Activated CD8-positive, alpha-beta memory T cell treated with anti-CD3 and anti-CD28 coated beads, Interleukin-2, amount 10 ng/mL, durations not matched to agents 7 days and 5 days (primary cell): ENCODE measurements around the gene SRPK2. TPM values are rescaled to one million over a fixed set of nuclear protein-coding genes. Genes with fewer than 3 reads are reported as not detected.
"Not testable (repeated sequence)": the region's sequence is repeated elsewhere in the genome, so short reads cannot be mapped to it uniquely, and the experiment has no call there.

Experiments used
- ATAC-seq: fragments of 150-1000 bp; cut with Tn5 transposase; one replicate; pipeline ENCODE4 v1.10.0; 2021; ENCODE audit warnings: moderate library complexity
- CTCF ChIA-PET: fragments of 350-600 bp; sonication (Branson Sonifier 250); formaldehyde crosslinking; loops from one replicate; lab custom pipeline; 2021; ENCODE audit warnings: antibody characterized with exemption; lab: Charles Lee
- DNase-seq: peaks from one replicate; pipeline ENCODE4 v3.0.0-alpha.2; 2020
- H3K27ac Mint-ChIP-seq: one replicate; pipeline ENCODE4 v1.8.0; 2021; ENCODE audit warnings: mild to moderate bottlenecking, mixed read lengths
- H3K27me3 Mint-ChIP-seq: one replicate; pipeline ENCODE4 v1.8.0; 2021; ENCODE audit warnings: mixed read lengths
- H3K36me3 Mint-ChIP-seq: one replicate; pipeline ENCODE4 v1.8.0; 2021; ENCODE audit warnings: mild to moderate bottlenecking, mixed read lengths
- H3K4me1 Mint-ChIP-seq: one replicate; pipeline ENCODE4 v1.8.0; 2021; ENCODE audit warnings: mixed read lengths
- H3K4me3 Mint-ChIP-seq: one replicate; pipeline ENCODE4 v1.8.0; 2021; ENCODE audit warnings: mild to moderate bottlenecking, moderate library complexity, mixed read lengths
- H3K9me3 Mint-ChIP-seq: one replicate; pipeline ENCODE4 v1.8.0; 2022; ENCODE audit warnings: low read depth, mixed read lengths
- total RNA-seq, 2 experiments: library from RNA; stranded (reverse); gene quantifications; one replicate each; pipeline ENCODE4 v1.2.3, GENCODE V29; 2021

The SRPK2 gene
- total RNA-seq, 2 experiments from 2014 or later: 40.4 to 41.2 TPM

DNA sequence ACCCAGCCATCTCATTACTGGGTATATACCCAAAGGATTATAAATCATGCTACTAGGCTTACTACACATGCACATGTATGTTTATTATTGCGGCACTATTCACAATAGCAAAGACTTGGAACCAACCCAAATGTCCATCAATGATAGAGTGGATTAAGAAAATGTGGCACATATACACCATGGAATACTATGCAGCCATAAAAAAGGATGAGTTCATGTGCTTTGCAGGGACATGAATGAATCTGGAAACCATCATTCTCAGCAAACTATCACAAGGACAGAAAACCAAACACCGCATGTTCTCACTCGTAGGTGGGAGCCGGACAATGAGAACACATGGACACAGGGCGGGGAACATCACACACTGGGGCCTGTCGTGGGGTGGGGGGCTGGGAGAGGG is 25.1 kb downstream of the SRPK2 start:
- ATAC-seq, H3K9me3 Mint-ChIP-seq, H3K27ac Mint-ChIP-seq, H3K4me3 Mint-ChIP-seq, H3K4me1 Mint-ChIP-seq, H3K27me3 Mint-ChIP-seq, CTCF ChIA-PET, DNase-seq: not testable (repeated sequence)
- H3K36me3 Mint-ChIP-seq: peaks cover 37% of the 10 kb centered on the region

DNA sequence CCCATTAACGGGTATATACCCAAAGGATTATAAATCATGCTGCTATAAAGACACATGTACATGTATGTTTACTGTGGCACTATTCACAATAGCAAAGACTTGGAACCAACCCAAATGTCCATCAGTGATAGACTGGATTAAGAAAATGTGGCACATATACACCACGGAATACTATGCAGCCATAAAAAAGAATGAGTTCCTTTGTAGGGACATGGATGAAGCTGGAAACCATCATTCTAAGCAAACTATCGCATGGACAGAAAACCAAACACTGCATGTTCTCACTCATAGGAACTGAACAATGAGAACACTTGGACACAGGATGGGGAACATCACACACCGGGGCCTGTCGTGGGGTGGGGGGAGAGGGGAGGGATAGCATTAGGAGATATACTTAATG is 26.0 kb downstream of the SRPK2 start:
- H3K4me1 Mint-ChIP-seq, H3K27me3 Mint-ChIP-seq, CTCF ChIA-PET, H3K9me3 Mint-ChIP-seq, H3K27ac Mint-ChIP-seq, DNase-seq, ATAC-seq, H3K4me3 Mint-ChIP-seq: not testable (repeated sequence)
- peaks cover 37% of the 10 kb centered on the region for H3K36me3 Mint-ChIP-seq

DNA sequence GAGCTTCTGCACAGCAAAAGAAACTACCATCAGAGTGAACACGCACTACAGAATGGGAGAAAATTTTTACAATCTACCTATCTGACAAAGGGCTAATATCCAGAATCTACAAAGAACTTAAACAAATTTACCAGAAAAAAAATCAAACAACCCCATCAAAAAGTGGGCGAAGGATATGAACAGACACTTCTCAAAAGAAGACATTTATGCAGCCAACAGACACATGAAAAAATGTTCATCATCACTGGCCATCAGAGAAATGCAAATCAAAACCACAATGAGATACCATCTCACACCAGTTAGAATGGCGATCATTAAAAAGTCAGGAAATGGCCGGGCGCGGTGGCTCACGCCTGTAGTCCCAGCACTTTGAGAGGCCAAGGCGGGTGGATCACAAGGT is 26.7 kb downstream of the SRPK2 start:
- H3K27ac Mint-ChIP-seq, H3K4me3 Mint-ChIP-seq, H3K9me3 Mint-ChIP-seq, CTCF ChIA-PET, DNase-seq, H3K4me1 Mint-ChIP-seq, H3K27me3 Mint-ChIP-seq, ATAC-seq: not testable (repeated sequence)
- H3K36me3 Mint-ChIP-seq: peaks cover 37% of the 10 kb centered on the region

DNA sequence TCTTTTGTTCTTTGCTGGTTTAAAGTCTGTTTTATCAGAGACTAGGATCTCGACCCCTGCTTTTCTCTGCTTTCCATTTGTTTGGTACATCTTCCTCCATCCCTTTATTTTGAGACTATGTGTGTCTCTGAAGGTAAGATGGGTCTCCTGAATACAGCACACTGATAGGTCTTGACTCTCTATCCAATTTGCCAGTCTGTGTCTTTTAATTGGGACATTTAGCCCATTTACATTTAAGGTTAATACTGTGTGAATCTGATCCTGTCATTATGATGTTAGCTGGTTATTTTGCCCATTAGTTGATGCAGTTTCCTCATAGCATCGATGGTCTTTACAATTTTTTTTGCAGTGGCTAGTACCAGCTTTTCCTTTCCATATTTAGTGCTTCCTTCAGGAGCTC is 28.6 kb downstream of the SRPK2 start:
- H3K36me3 Mint-ChIP-seq: peaks cover 33% of the 10 kb centered on the region
- H3K27ac Mint-ChIP-seq: not testable (repeated sequence)

DNA sequence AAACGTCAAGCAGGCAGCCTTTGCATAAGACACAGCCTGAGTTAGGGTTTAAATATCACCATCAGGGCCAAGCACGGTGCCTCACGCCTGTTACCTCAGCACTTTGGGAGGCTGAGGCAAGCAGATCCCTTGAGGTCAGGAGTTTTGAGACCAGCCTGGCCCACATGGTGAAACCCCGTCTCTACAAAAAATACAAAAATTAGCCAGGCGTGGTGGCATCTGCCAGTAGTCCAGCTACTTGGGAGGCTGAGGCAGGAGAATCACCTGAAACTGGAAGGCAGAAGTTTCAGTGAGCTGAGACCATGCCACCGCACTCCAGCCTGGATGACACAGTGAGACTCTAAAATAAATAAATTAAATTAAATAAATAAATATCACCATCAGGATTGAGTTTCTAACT is 33.0 kb downstream of the SRPK2 start:
- CTCF ChIA-PET: interaction anchor here (1.4 to 1.5 kb wide), 2 partner anchors 12 to 16 kb away, joined by 3 to 4 read pairs; no protein-coding TSS in a partner anchor
- H3K4me3 Mint-ChIP-seq: no peak overlapping the region
- H3K27me3 Mint-ChIP-seq: no peaks in the 10 kb centered on the region
- H3K27ac Mint-ChIP-seq: no peak overlapping the region
- peaks cover 4% of the 10 kb centered on the region for H3K9me3 Mint-ChIP-seq
- no peak for ATAC-seq
- peaks cover 43% of the 10 kb centered on the region for H3K4me1 Mint-ChIP-seq
- no peak for DNase-seq
- H3K36me3 Mint-ChIP-seq: peaks cover 7% of the 10 kb centered on the region

More for the DNA sequence above, 28.6 kb downstream of the SRPK2 start:
- H3K9me3 Mint-ChIP-seq, H3K27me3 Mint-ChIP-seq, H3K4me3 Mint-ChIP-seq, ATAC-seq, H3K4me1 Mint-ChIP-seq, DNase-seq: not testable (repeated sequence)
- CTCF ChIA-PET: interaction anchor here (1.4 kb wide), 1 partner anchor 17 kb away, joined by 6 read pairs; no protein-coding TSS in a partner anchor

DNA sequence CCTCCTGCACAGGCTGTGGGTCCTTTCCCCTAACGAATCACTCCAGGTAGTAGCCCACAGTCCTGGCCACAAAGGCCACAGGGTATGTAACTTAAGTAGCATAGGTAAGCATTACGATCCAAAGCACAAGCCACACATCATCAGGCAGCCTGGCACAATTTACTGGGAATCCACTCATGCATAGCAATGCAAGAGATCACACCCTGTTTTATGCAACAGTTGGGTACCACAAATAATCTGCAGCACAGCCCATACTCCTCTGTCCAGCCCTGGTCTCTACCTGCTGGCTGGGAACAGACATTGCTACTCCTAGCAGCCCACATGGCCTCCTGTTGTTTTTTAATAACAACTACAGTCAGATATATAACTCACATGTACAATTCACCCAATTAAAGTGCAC is 34.3 kb downstream of the SRPK2 start:
- no peaks in the 10 kb centered on the region for H3K9me3 Mint-ChIP-seq
- H3K4me3 Mint-ChIP-seq: no peak overlapping the region
- CTCF ChIA-PET: no interaction called here
- H3K27me3 Mint-ChIP-seq: no peaks in the 10 kb centered on the region
- H3K36me3 Mint-ChIP-seq: peaks cover 3% of the 10 kb centered on the region
- peaks cover 45% of the 10 kb centered on the region for H3K4me1 Mint-ChIP-seq
- peak overlapping the region; percentile 92 for H3K27ac Mint-ChIP-seq
- DNase-seq (no peak), ATAC-seq (no peak)

DNA sequence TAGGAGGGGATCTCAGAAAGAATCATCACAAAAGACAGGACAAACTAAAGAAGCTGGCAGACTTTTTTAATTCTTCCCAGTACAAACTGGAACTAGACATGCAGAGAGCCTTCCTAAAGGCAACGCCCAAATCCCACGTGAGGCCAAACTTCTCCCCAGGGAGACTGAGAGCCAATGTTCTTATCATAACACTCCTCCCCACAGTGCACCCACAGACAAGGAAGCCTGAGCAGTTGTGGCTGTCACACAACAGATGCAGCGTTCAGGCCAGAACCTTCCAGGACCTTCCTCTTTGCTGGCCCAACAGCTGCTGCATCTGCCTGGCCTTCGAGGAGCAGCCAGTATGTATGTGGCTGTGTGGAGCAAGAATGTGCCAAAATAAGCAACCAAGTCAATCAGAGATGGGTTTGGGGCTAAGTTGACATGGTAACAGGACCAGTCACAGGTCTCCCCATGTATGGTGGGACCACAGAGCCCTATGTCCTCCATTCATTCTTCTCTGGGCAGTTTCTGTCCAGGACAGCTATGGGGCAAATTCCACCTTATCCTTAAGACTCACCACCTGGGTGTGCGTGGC is 34.9 kb downstream of the SRPK2 start:
- CTCF ChIA-PET: no interaction called here
- Mint-ChIP-seq H3K36me3 (peaks cover 3% of the 10 kb centered on the region), H3K4me3 (no peak overlapping the region), H3K27me3 (no peaks in the 10 kb centered on the region), H3K9me3 (no peaks in the 10 kb centered on the region), H3K4me1 (peaks cover 46% of the 10 kb centered on the region), H3K27ac (peak overlapping the region; percentile 92)
- ATAC-seq: peak; percentile 20
- no peak for DNase-seq

DNA sequence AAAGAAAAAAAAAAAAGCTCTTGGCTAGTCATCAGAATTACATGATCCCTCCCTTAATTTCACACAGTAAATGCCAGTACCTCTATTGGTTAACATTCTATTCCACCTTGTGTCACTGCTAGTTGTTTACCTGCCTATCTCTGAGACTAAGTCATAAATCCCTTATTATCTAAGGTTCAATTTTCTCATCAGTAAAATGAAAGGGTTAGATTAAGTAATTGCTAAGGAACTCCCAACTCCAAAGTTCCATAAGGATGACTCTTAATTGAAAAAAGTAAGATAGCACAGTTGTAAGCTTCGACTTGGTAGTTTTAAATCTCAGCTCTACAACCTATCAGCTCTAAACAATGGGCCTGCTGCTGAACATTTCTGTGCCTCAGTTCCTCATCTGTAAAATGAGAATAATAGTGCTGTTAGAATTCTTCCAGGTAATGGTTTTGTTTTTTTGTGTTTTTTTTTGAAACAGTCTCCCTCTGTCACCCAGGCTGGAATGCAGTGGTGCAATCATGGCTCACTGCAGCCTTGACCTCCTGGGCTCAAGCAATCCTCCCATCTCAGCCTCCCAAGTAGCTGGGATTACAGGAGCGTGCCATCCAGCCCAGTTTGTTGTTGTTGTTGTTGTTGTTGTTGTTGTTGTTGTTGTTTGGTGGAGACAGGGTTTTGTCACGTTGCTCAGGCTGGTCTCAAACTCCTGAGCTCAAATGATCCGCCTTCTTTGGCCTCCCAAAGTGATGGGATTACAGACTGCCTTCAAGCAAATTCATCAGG is 35.6 kb downstream of the SRPK2 start:
- no peak for ATAC-seq
- H3K4me3 Mint-ChIP-seq: no peak overlapping the region
- H3K9me3 Mint-ChIP-seq: no peaks in the 10 kb centered on the region

DNA sequence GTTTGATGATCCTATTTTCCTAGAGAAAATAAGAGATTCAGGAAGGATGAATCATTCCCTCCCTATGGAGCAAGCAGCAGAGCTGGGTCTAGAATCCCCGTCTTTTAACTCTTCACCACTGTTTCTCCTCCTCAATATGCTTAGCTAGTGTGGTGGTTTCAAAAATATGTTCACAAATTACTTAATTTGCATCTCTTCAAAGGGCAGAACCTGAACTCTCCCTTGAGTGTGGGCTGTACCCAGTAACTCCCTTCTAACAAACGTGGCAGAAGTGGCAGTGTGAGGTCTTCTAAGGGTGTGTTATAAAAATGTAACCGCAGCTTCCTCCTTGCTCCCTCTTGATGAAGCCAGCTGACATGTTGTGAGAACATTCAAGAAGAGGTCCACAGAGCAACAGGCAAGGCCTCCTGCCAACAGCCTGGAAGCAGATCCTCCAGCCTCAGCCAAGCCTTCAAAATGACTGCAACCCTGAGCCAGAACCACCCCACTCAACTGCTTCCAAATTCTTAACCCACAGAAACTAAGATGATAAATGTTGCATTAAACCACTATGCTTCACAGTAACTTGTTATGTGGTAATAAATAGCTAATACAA is 36.6 kb downstream of the SRPK2 start:
- peak; percentile 73 for DNase-seq
- H3K36me3 Mint-ChIP-seq: peaks cover 3% of the 10 kb centered on the region
- H3K4me1 Mint-ChIP-seq: peaks cover 49% of the 10 kb centered on the region
- CTCF ChIA-PET: interaction anchor here (1.0 to 2.0 kb wide), 4 partner anchors 10 to 56 kb away, joined by 3 to 6 read pairs (median 4); no protein-coding TSS in a partner anchor
- no peaks in the 10 kb centered on the region for H3K27me3 Mint-ChIP-seq
- peak overlapping the region; percentile 50 for H3K4me3 Mint-ChIP-seq
- no peaks in the 10 kb centered on the region for H3K9me3 Mint-ChIP-seq
- H3K27ac Mint-ChIP-seq: peak overlapping the region; percentile 92
- peak; percentile 92 for ATAC-seq

More for the DNA sequence above, 35.6 kb downstream of the SRPK2 start:
- no peak for DNase-seq
- Mint-ChIP-seq H3K27ac (peak overlapping the region; percentile 92), H3K27me3 (no peaks in the 10 kb centered on the region), H3K36me3 (peaks cover 3% of the 10 kb centered on the region), H3K4me1 (peaks cover 45% of the 10 kb centered on the region)
- CTCF ChIA-PET: interaction anchor here (1.3 to 2.0 kb wide), 2 partner anchors 11 to 13 kb away, joined by 3 to 4 read pairs; no protein-coding TSS in a partner anchor

DNA sequence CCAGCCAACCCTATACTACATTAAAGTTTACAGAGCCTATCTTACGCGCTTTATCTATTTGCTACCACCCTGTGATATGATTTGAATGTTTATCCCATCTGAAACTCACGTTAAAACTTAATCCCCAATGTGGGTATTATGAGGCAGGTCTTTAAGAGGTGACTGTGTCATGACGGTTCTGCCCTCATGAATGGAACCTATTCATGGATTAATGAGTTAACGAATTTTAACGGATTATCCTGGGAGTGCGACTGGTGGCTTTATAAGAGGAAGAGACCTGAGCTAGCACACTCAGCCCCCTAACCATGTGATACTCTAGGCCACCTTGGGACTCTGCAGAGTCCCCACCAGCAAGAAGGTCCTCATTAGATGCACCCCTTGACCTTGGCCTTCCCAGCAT is 37.8 kb downstream of the SRPK2 start:
- Mint-ChIP-seq H3K4me1 (peaks cover 56% of the 10 kb centered on the region), H3K36me3 (peaks cover 3% of the 10 kb centered on the region), H3K4me3 (no peak overlapping the region), H3K27me3 (no peaks in the 10 kb centered on the region), H3K9me3 (no peaks in the 10 kb centered on the region), H3K27ac (no peak overlapping the region)
- ATAC-seq: no peak
- no peak for DNase-seq
- CTCF ChIA-PET: interaction anchor here (2.0 kb wide), 1 partner anchor 11 kb away, joined by 4 read pairs; no protein-coding TSS in a partner anchor

DNA sequence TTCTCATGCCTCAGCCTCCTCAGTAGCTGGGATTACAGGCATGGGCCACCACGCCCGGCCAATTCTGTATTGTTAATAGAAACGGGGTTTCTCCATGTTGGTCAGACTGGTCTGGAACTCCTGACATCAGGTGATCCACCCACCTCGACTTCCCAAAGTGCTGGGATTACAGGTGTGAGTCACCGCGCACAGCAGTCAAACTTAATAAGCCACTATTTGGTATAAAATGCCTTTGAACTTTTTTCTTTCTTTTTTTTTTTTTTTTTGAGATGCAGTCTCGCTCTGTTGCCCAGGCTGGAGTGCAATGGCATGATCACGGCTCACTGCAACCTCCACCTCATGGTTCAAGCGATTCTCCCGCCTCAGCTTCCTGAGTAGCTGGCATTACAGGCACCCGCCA is 40.5 kb downstream of the SRPK2 start:
- CTCF ChIA-PET: interaction anchor here (0.6 to 0.8 kb wide), 2 partner anchors 11 to 310 kb away, joined by 3 to 4 read pairs; no protein-coding TSS in a partner anchor
- not testable (repeated sequence) for ATAC-seq, DNase-seq, H3K27me3 Mint-ChIP-seq, H3K4me3 Mint-ChIP-seq, H3K36me3 Mint-ChIP-seq, H3K9me3 Mint-ChIP-seq, H3K27ac Mint-ChIP-seq
- peaks cover 48% of the 10 kb centered on the region for H3K4me1 Mint-ChIP-seq

DNA sequence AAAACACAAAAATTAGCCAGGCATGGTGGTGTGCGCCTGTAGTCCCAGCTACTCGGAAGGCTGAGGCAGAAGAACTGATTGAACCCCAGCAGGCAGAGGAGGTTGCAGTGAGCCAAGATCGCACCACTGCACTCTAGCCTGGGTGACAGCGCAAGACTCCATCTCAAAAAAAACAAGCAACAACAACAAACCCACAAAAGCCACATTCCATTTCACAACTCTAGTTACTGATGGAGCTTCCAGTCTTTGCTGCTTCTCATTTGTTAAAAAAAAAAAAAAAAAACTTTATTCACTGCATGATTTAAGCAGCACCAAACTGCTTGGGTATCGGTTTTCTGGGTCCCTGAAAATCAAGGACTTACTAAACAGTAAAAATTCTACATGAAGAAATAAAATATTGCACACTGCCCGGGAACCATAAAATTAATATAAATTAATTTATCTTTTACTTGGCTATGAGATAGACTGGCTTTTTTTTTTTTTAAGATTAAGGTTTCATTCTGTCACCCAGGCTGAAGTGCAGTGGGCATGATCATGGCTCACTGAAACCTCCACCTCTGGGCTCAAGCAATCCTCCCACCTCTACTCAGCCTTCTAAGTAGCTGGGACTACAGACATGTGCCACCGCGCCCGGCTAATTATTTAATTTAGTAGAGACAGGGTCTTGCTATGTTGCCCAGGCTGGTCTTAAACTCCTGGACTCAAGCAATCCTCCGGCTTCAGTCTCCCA is 42.0 kb downstream of the SRPK2 start:
- CTCF ChIA-PET: interaction anchor here (0.6 to 2.1 kb wide), 5 partner anchors 22 to 600 kb away, joined by 3 to 5 read pairs (median 3); no protein-coding TSS in a partner anchor
- Mint-ChIP-seq H3K36me3 (peaks cover 4% of the 10 kb centered on the region), H3K4me3 (no peak overlapping the region), H3K27me3 (no peaks in the 10 kb centered on the region), H3K27ac (peak overlapping the region; percentile 59), H3K4me1 (peaks cover 38% of the 10 kb centered on the region), H3K9me3 (no peaks in the 10 kb centered on the region)
- peak; percentile 72 for ATAC-seq
- DNase-seq: no peak

DNA sequence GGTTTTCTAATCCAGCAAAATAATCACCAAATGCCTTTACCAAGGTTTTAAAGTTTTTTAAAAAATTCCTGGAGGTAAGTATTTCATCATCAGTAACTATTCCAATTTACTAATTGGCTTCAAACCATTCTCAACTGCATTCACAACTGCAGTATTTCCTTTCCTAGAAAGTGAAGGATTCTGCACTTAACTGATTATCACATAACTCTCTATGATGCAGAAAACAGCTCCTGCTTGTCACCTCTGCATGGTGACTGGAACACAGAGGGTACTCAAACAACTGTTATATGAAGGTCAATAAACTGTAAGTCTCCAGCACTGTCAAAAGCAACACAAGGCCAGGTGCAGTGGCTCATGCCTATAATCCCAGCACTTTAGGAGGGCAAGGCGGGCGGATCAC is 42.6 kb downstream of the SRPK2 start:
- Mint-ChIP-seq H3K27me3 (no peaks in the 10 kb centered on the region), H3K36me3 (peaks cover 4% of the 10 kb centered on the region), H3K27ac (peak overlapping the region; percentile 59), H3K4me3 (no peak overlapping the region), H3K4me1 (peaks cover 38% of the 10 kb centered on the region), H3K9me3 (no peaks in the 10 kb centered on the region)
- CTCF ChIA-PET: interaction anchor here (0.6 to 2.1 kb wide), 4 partner anchors 21 to 600 kb away, joined by 3 to 5 read pairs (median 3); no protein-coding TSS in a partner anchor
- no peak for DNase-seq
- ATAC-seq: peak; percentile 50
